ENCODE measurements around the gene RUNX2.

The RUNX2 gene

GRCh38 chr6:45611491-45611890, 283.4 kb downstream of the RUNX2 start:
- Mint-ChIP-seq H3K4me3 (no peak overlapping the region), H3K36me3 (ENCODE audit: low read depth) (no peaks in the 10 kb centered on the region), H3K27ac (no peak overlapping the region), H3K4me1 (ENCODE audit: low read depth) (peaks cover 8% of the 10 kb centered on the region), H3K27me3 (ENCODE audit: low read depth) (no peaks in the 10 kb centered on the region), H3K9me3 (no peaks in the 10 kb centered on the region)

- Mint-ChIP-seq H3K9me3 (no peaks in the 10 kb centered on the region), H3K27ac (no peak overlapping the region), H3K4me3 (no peak overlapping the region), H3K4me1 (ENCODE audit: low read depth) (peaks cover 5% of the 10 kb centered on the region), H3K27me3 (ENCODE audit: low read depth) (no peaks in the 10 kb centered on the region), H3K36me3 (ENCODE audit: low read depth) (no peaks in the 10 kb centered on the region)
Measured at GRCh38 chr6:45613656-45614055, 285.5 kb downstream of the RUNX2 start.

- Mint-ChIP-seq H3K27ac (no peak overlapping the region), H3K27me3 (ENCODE audit: low read depth) (no peaks in the 10 kb centered on the region), H3K4me3 (no peak overlapping the region), H3K4me1 (ENCODE audit: low read depth) (peaks cover 7% of the 10 kb centered on the region), H3K36me3 (ENCODE audit: low read depth) (peaks cover under 1% of the 10 kb centered on the region), H3K9me3 (no peaks in the 10 kb centered on the region)
Measured at GRCh38 chr6:45614488-45615285, 286.6 kb downstream of the RUNX2 start.

- Mint-ChIP-seq H3K4me1 (ENCODE audit: low read depth) (peaks cover 18% of the 10 kb centered on the region), H3K27me3 (ENCODE audit: low read depth) (no peaks in the 10 kb centered on the region), H3K36me3 (ENCODE audit: low read depth) (peaks cover 5% of the 10 kb centered on the region), H3K9me3 (no peaks in the 10 kb centered on the region), H3K27ac (no peak overlapping the region), H3K4me3 (no peak overlapping the region)
Measured at GRCh38 chr6:45616209-45616608, 288.1 kb downstream of the RUNX2 start.

GRCh38 chr6:45617441-45617840, 289.3 kb downstream of the RUNX2 start:
- H3K27me3 Mint-ChIP-seq (ENCODE audit: low read depth) = no peaks in the 10 kb centered on the region

GRCh38 chr6:45618259-45618658, 290.1 kb downstream of the RUNX2 start:
- Mint-ChIP-seq H3K27ac (no peak overlapping the region), H3K4me1 (ENCODE audit: low read depth) (peaks cover 18% of the 10 kb centered on the region), H3K36me3 (ENCODE audit: low read depth) (peaks cover 8% of the 10 kb centered on the region), H3K4me3 (no peak overlapping the region), H3K27me3 (ENCODE audit: low read depth) (no peaks in the 10 kb centered on the region), H3K9me3 (no peaks in the 10 kb centered on the region)

More at GRCh38 chr6:45617441-45617840, 289.3 kb downstream of the RUNX2 start:
- Mint-ChIP-seq H3K4me1 (ENCODE audit: low read depth) (peaks cover 18% of the 10 kb centered on the region), H3K36me3 (ENCODE audit: low read depth) (peaks cover 7% of the 10 kb centered on the region), H3K4me3 (no peak overlapping the region), H3K27ac (no peak overlapping the region), H3K9me3 (no peaks in the 10 kb centered on the region)

GRCh38 chr6:45619211-45619760, 291.2 kb downstream of the RUNX2 start:
- Mint-ChIP-seq H3K27ac (no peak overlapping the region), H3K27me3 (ENCODE audit: low read depth) (no peaks in the 10 kb centered on the region)

GRCh38 chr6:45619994-45620471, 291.9 kb downstream of the RUNX2 start:
- Mint-ChIP-seq H3K36me3 (ENCODE audit: low read depth) (peaks cover 9% of the 10 kb centered on the region), H3K9me3 (no peaks in the 10 kb centered on the region), H3K4me3 (no peak overlapping the region), H3K27me3 (ENCODE audit: low read depth) (no peaks in the 10 kb centered on the region), H3K4me1 (ENCODE audit: low read depth) (peaks cover 17% of the 10 kb centered on the region), H3K27ac (peak overlapping the region; percentile 66)

More at GRCh38 chr6:45619211-45619760, 291.2 kb downstream of the RUNX2 start:
- Mint-ChIP-seq H3K4me3 (no peak overlapping the region), H3K9me3 (no peaks in the 10 kb centered on the region), H3K36me3 (ENCODE audit: low read depth) (peaks cover 8% of the 10 kb centered on the region), H3K4me1 (ENCODE audit: low read depth) (peaks cover 18% of the 10 kb centered on the region)

GRCh38 chr6:45624228-45624627, 296.1 kb downstream of the RUNX2 start:
- H3K4me1 Mint-ChIP-seq (ENCODE audit: low read depth) = peaks cover 24% of the 10 kb centered on the region
- H3K27ac Mint-ChIP-seq = no peak overlapping the region
- no peak overlapping the region for H3K4me3 Mint-ChIP-seq
- peaks cover 15% of the 10 kb centered on the region for H3K36me3 Mint-ChIP-seq (ENCODE audit: low read depth)
- no peaks in the 10 kb centered on the region for H3K27me3 Mint-ChIP-seq (ENCODE audit: low read depth)
- peaks cover 10% of the 10 kb centered on the region for H3K9me3 Mint-ChIP-seq

- H3K4me1 Mint-ChIP-seq (ENCODE audit: low read depth) = peaks cover 16% of the 10 kb centered on the region
- H3K36me3 Mint-ChIP-seq (ENCODE audit: low read depth) = peaks cover 10% of the 10 kb centered on the region
- no peak overlapping the region for H3K4me3 Mint-ChIP-seq
- H3K9me3 Mint-ChIP-seq = peaks cover 10% of the 10 kb centered on the region
- no peak overlapping the region for H3K27ac Mint-ChIP-seq
- no peaks in the 10 kb centered on the region for H3K27me3 Mint-ChIP-seq (ENCODE audit: low read depth)
Measured at GRCh38 chr6:45625191-45625664, 297.1 kb downstream of the RUNX2 start.

GRCh38 chr6:45626087-45626891, 298.2 kb downstream of the RUNX2 start:
- H3K36me3 Mint-ChIP-seq (ENCODE audit: low read depth) = peaks cover 10% of the 10 kb centered on the region
- peaks cover 10% of the 10 kb centered on the region for H3K9me3 Mint-ChIP-seq
- H3K4me1 Mint-ChIP-seq (ENCODE audit: low read depth) = peaks cover 14% of the 10 kb centered on the region
- H3K4me3 Mint-ChIP-seq = no peak overlapping the region
- H3K27ac Mint-ChIP-seq = no peak overlapping the region
- no peaks in the 10 kb centered on the region for H3K27me3 Mint-ChIP-seq (ENCODE audit: low read depth)

- Mint-ChIP-seq H3K27ac (no peak overlapping the region), H3K4me1 (ENCODE audit: low read depth) (peaks cover 12% of the 10 kb centered on the region), H3K4me3 (no peak overlapping the region), H3K27me3 (ENCODE audit: low read depth) (no peaks in the 10 kb centered on the region), H3K36me3 (ENCODE audit: low read depth) (peaks cover 6% of the 10 kb centered on the region), H3K9me3 (peaks cover 10% of the 10 kb centered on the region)
Measured at GRCh38 chr6:45630314-45630713, 302.2 kb downstream of the RUNX2 start.

- Mint-ChIP-seq H3K36me3 (ENCODE audit: low read depth) (peaks cover 6% of the 10 kb centered on the region), H3K27ac (no peak overlapping the region), H3K4me3 (no peak overlapping the region), H3K9me3 (peaks cover 10% of the 10 kb centered on the region), H3K27me3 (ENCODE audit: low read depth) (no peaks in the 10 kb centered on the region), H3K4me1 (ENCODE audit: low read depth) (peaks cover 10% of the 10 kb centered on the region)
Measured at GRCh38 chr6:45630801-45631200, 302.7 kb downstream of the RUNX2 start.

GRCh38 chr6:45631396-45631795, 303.3 kb downstream of the RUNX2 start:
- Mint-ChIP-seq H3K27ac (no peak overlapping the region), H3K36me3 (ENCODE audit: low read depth) (peaks cover 6% of the 10 kb centered on the region), H3K27me3 (ENCODE audit: low read depth) (peaks cover under 1% of the 10 kb centered on the region), H3K4me3 (no peak overlapping the region), H3K4me1 (ENCODE audit: low read depth) (peaks cover 8% of the 10 kb centered on the region), H3K9me3 (peaks cover 10% of the 10 kb centered on the region)
